ENCODE data around the gene SOX13.

The SOX13 gene

GRCh38 chr1:204108312-204109141, 35.6 kb downstream of the SOX13 start:
- DNase-seq = no peak

DNA sequence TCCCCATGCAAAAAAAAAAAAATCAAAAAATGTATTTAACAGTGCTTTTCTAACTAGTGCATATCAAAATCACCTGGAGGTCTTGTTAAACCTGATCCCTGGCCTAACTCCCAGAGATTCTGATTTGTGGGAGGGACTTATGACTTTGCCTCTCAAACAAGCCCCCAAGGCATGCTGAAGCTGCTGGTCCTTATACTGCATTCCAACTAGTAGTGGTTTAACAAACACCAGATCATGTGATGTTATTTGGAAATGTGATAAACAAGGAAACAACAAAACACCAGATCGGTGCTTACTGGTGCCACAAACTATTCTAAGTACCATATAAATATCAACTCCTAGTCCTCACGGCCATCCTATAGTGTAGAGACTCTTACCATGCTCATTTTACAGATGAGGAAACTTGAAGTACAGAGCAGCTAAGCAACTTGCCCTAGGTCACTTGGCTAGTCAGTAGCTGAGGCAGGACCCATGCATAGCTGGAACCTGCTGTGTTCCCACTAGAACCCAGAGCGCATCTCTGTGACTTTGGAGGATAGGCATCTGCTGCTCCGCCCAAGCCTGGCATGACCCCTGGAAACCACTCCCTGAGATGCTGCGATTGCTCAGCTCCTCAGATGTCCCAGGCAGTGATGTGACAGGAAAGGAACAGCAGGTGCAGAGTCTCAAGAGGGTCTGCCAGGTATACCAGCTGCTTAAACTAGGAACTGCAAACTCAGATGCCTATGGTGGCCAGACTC, 38.1 kb downstream of the SOX13 start:
- DNase-seq = no peak

DNA sequence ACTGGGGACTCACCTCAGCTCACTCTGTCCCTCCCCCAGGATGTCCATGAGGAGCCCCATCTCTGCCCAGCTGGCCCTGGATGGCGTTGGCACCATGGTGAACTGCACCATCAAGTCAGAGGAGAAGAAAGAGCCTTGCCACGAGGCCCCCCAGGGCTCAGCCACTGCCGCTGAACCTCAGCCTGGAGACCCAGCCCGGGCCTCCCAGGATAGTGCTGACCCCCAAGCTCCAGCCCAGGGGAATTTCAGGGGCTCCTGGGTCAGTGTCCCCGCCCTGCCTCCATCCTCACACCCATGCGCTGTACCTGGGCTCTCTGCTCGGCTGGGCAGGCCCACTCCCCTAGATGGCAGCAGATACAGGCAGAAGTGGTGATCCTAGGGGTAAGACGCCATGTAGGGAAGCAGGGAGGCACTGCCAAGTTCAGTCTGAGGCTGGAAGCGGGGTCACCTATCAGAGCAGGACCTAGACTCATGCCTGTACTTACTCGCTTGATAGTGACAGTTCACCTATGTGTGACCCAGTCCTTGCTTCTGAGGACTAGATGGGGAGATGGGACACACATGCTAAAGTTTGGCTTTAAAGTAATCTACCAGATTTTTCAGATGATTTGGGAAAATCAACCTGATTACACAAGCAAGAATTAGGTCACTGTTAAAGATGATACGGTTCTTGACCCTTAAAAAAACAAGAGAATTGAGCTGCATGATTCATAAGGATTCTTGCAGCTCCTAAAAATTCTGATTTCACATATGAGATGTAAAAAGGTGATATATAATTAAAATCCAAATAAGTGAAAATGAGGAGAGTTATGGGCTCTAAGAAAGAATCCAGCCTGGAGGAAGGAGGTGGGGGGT, 40.2 kb downstream of the SOX13 start:
- no peak for DNase-seq

GRCh38 chr1:204113896-204114295, 41.0 kb downstream of the SOX13 start:
- no peak for DNase-seq

DNA sequence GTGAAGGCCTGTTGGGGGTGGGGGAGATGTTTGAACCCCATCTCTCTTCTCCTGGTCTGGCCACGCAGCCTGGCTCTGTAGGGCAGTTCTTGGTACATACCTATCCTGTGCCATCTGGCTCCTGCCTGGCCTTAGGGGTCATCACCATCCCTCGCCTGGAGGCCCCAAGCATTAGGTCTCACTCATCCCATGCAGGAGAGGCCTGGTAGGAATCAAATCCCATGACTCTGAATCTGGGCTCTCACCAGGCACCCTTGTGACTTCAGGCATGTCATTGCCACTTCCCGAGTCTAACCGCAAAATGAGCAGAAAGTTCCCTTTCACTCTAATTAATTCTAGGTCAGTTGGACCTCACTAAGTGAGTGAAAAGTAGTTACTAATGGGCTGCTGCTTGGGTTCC, 41.7 kb downstream of the SOX13 start:
- DNase-seq = no peak

GRCh38 chr1:204115116-204115515, 42.2 kb downstream of the SOX13 start:
- DNase-seq = no peak

DNA sequence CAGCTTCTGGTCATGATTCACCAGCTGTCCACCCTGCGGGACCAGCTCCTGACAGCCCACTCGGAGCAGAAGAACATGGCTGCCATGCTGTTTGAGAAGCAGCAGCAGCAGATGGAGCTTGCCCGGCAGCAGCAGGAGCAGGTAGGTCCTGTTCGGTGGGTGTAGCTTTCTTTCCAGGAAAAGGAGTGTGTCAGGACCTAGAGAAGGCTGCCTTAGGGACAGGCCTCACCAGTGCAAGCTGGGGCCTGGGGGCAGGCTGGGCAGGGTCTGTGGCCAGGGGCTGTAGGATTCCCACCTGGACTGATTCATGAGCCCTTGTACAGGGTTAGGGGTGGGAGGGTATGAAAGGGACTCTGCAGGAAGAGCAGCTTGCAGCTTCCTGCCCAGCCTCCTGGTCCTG, 43.6 kb downstream of the SOX13 start:
- DNase-seq = no peak

- no peak for DNase-seq
Measured at GRCh38 chr1:204121840-204122555, 49.1 kb downstream of the SOX13 start.

DNA sequence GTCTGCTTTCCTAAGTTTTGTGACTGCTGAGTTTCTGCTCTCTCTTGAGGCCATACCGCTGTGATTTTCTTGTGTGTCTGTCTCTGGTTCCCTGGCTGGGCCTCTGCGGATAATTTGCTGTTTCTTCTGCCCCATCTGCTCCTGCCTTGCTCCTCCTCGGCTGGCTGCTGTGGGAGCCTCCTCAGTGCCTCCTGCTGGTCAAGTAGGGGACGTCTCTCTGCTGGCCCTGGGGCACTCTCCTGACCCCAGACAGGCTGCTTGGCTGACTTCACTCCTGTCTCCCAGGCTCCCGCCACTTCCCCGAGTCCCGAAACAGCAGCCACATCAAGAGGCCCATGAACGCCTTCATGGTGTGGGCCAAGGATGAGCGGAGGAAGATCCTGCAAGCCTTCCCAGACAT, 50.5 kb downstream of the SOX13 start:
- no peak for DNase-seq

DNA sequence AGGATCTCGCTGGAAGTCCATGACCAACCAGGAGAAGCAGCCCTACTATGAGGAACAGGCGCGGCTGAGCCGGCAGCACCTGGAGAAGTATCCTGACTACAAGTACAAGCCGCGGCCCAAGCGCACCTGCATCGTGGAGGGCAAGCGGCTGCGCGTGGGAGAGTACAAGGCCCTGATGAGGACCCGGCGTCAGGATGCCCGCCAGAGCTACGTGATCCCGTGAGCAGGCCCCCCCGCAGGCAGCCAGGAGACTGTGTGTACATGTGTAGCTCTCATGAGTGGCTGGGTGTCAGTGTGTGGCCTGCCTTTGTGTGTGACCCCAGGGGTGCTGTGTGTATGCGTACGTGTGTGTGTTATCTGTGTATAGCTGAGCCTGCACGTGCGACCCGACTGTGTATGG, 51.7 kb downstream of the SOX13 start:
- no peak for DNase-seq

GRCh38 chr1:204125759-204126351, 52.9 kb downstream of the SOX13 start:
- no peak for DNase-seq

DNA sequence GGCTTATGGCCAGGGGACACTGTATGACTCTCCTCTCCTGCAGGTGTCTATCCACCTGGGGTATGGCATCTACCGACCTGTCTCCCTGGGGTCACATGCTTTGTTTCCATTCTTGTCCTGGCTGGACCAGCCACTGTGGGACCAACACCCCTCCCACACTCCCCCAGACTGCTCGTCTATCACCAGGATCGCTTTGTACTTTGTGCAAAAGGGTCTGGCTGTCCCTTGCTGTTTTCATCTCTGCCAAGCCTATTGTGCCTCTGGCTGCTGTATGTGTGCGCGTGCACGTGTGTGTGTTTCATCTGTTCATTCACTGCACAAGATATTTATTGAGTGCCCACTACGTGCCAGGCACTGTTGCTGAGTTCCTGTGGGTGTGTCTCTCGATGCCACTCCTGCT, 53.5 kb downstream of the SOX13 start:
- no peak for DNase-seq

DNA sequence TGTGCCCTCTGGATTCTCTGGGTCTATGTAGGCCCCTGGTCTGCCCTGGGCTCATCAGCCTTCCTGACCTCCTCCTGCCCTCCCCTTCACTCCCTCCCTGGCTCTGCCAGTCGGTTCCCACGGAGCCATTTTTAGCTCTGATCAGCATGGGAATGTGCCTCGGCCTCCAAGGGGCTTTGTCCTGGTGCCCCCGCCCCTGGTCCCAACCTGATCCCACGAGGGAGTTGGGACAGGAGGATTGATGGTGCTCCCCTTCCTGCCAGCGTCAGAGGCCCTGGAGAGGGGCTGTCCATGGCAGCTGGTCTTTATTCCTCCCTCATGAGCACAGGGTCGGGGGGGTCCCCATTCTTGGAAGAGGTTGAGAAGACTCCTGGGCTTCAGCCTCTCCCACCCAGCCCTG, 54.0 kb downstream of the SOX13 start:
- DNase-seq = no peak

GRCh38 chr1:204127597-204128242, 54.8 kb downstream of the SOX13 start:
- no peak for DNase-seq

DNA sequence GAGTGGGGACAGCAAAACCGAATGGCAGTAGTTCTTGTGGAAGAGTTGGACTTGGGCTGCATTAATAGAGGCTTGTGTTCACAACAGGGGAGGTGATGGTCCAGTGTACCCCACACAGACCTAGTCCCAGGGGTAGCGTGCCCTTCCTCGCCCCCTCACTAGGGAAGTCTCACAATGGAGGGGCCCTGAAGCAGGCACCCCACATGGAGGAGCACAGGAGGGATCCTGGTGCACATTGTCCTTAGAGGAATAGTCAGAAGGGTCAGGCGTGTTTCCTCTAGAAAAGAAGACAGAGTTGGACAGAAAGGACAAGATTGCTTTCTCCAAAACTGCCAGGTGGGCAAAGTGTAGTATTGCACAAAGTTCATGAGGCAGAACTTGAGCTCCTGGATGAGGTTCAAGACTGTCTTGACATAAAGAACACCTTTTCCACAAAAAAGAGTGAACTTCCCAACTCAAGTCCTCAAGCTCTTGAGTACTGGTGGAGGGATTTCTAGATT, 55.6 kb downstream of the SOX13 start:
- no peak for DNase-seq

DNA sequence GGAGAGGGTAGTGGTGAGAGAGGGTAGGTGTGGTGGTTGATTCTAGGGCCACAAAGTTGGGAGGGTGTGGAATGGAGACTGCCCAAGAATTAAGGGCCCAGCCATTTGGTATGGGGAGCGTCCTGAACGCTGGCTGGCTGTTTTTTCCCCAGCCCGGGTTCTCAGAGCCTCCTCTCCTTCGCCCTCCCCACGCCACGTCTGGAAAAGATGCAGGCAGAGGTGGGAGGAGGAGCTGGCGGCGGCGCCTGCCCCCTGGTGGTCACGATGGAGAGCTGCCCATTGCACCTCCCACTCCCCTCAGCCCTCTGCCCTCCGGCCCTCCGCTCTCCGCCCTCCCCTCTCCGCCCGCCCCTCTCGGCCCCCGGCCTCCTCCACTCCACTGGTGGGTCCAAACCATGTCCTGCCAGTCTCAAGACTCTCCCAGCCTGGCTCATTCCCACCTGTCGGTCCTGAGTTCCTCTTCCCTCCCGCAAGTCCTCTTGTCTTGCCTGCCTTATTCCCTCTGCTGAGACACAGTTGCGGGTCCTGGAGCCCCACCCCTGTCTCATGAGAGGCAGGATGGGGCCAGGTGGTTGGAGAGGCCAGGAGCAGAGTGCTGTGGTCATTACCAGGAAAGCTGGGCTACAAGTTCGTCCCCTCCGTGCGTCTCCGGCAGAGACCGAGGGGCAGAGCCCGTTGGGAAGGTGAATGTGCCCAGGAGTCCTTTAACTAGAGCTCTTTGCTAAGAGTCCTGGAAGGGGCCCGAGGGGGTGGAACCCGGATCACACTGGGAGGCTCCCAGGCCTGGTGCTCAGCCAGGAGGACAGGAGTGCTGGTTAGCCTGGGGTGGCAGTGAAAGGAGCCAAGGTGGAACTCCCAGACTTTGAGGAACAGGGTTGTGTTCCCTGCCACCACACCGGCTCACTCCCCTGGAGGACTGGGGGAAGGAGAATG, 56.3 kb downstream of the SOX13 start:
- peak; percentile 35 for DNase-seq

GRCh38 chr1:204130178-204130577, 57.3 kb downstream of the SOX13 start:
- DNase-seq = no peak

GRCh38 chr1:204130981-204131892, 58.3 kb downstream of the SOX13 start:
- DNase-seq = no peak

GRCh38 chr1:204131978-204132377, 59.1 kb downstream of the SOX13 start:
- no peak for DNase-seq
